Neuronal stem cell (in vitro differentiated cells): ENCODE results near the gene MYH7B.
A peak's percentile ranks its signal among the peaks of the same experiment; 100 is the strongest.

Experiments used
- DNase-seq: peaks from one replicate; pipeline ENCODE4 v3.0.0-alpha.2; 2013; ENCODE audit warnings: low spot score
- H2AFZ ChIP-seq: one replicate; pipeline ENCODE4 v1.6.1; 2013; ENCODE audit warnings: mild to moderate bottlenecking, low read length, inconsistent platforms
- H2AK5ac ChIP-seq: 2 replicates; pipeline ENCODE4 v1.6.1; 2013; ENCODE audit warnings: low read depth, mild to moderate bottlenecking, inconsistent platforms, low read length, moderate library complexity, mixed read lengths
- H2BK120ac ChIP-seq: 2 replicates; pipeline ENCODE4 v1.6.1; 2013; ENCODE audit warnings: low read depth, mild to moderate bottlenecking, inconsistent platforms, low read length, moderate library complexity, mixed read lengths
- H2BK12ac ChIP-seq: one replicate; pipeline ENCODE4 v1.6.1; 2013; ENCODE audit warnings: low read length, inconsistent platforms
- H2BK15ac ChIP-seq: 2 replicates; pipeline ENCODE4 v1.6.1; 2013; ENCODE audit warnings: mild to moderate bottlenecking, low read length, inconsistent platforms, mixed read lengths
- H2BK5ac ChIP-seq: one replicate; pipeline ENCODE4 v1.6.1; 2013; ENCODE audit warnings: inconsistent platforms, mild to moderate bottlenecking, low read length, moderate library complexity
- H3K14ac ChIP-seq: one replicate; pipeline ENCODE4 v1.6.1; 2013; ENCODE audit warnings: low read length, inconsistent platforms
- H3K18ac ChIP-seq: 2 replicates; pipeline ENCODE4 v1.6.1; 2013; ENCODE audit warnings: low read length, inconsistent platforms
- H3K23ac ChIP-seq: 2 replicates; pipeline ENCODE4 v1.6.1; 2013; ENCODE audit warnings: low read depth, mild to moderate bottlenecking, mixed read lengths, low read length, inconsistent platforms; ENCODE audit not compliant: poor library complexity
- H3K27ac ChIP-seq: replicated peaks from 3 replicates; pipeline ENCODE4 v1.5.1; 2013; ENCODE audit warnings: low read length, inconsistent platforms
- H3K27me3 ChIP-seq, 3 experiments: 2 replicates each; pipeline ENCODE4 v1.6.1; 2013; ENCODE audit warnings: low read length in 3 of 3, mild to moderate bottlenecking in 2 of 3, inconsistent platforms in 1 of 3, low read depth in 1 of 3, mixed read lengths in 1 of 3, moderate library complexity in 1 of 3; ENCODE audit not compliant: control insufficient read depth in 3 of 3, insufficient read depth in 3 of 3
- H3K36me3 ChIP-seq, 2 donors: replicated peaks in 1 of 2; 2 replicates each; pipeline ENCODE4 v1.6.1; 2013; ENCODE audit warnings: low read length in 2 of 2; ENCODE audit not compliant: control insufficient read depth in 2 of 2, insufficient read depth in 2 of 2
- H3K4ac ChIP-seq: 2 replicates; pipeline ENCODE4 v1.6.1; 2013; ENCODE audit warnings: inconsistent platforms, mild to moderate bottlenecking, low read length, moderate library complexity
- H3K4me1 ChIP-seq, 2 donors: 1 replicate in 1 of 2; 2 replicates in 1 of 2; pipeline ENCODE4 v1.6.1; 2013; ENCODE audit warnings: low read length in 2 of 2, low read depth in 1 of 2; ENCODE audit not compliant: control insufficient read depth in 2 of 2, insufficient read depth in 1 of 2
- H3K4me2 ChIP-seq: one replicate; pipeline ENCODE4 v1.6.1; 2013; ENCODE audit warnings: mild to moderate bottlenecking, low read length, inconsistent platforms; ENCODE audit not compliant: insufficient read depth, poor library complexity, severe bottlenecking
- H3K4me3 ChIP-seq, 2 donors: 2 replicates each; pipeline ENCODE4 v1.5.1; 2013; ENCODE audit warnings: low read length in 2 of 2, mild to moderate bottlenecking in 2 of 2, inconsistent platforms in 1 of 2, moderate library complexity in 1 of 2
- H3K79me1 ChIP-seq: one replicate; pipeline ENCODE4 v1.6.1; 2013; ENCODE audit warnings: low read depth, mild to moderate bottlenecking, inconsistent platforms, low read length, moderate library complexity
- H3K9ac ChIP-seq: one replicate; pipeline ENCODE4 v1.6.1; 2013; ENCODE audit warnings: mild to moderate bottlenecking, low read depth, low read length, inconsistent platforms; ENCODE audit not compliant: poor library complexity
- H3K9me3 ChIP-seq, 2 donors: replicated peaks in 1 of 2; 2 replicates each; pipeline versions ENCODE3 to v1.6.1; 2013; ENCODE audit warnings: low read length in 2 of 2, mild to moderate bottlenecking in 2 of 2, inconsistent platforms in 1 of 2, low read depth in 1 of 2, mixed read lengths in 1 of 2, moderate library complexity in 1 of 2; ENCODE audit not compliant: control insufficient read depth in 2 of 2, insufficient read depth in 1 of 2
- H4K8ac ChIP-seq: one replicate; pipeline ENCODE4 v1.6.1; 2013; ENCODE audit warnings: low read depth, mild to moderate bottlenecking, inconsistent platforms, low read length, moderate library complexity
- H4K91ac ChIP-seq: one replicate; pipeline ENCODE4 v1.6.1; 2013; ENCODE audit warnings: low read length, low read depth, mild to moderate bottlenecking, inconsistent platforms; ENCODE audit not compliant: poor library complexity
- WGBS, 2 donors: extraction: QIAGEN DNeasy Blood & Tissue Kit; methylation state at CpG; one replicate each; pipeline ENCODE4 v1.1.7; 2013; ENCODE audit warnings: missing lambda C conversion rate in 2 of 2, mixed read lengths in 1 of 2; ENCODE audit not compliant: insufficient read length in 2 of 2, insufficient replicate concordance in 1 of 2; ENCODE audit errors: extremely low coverage in 2 of 2; 5-methylcytosine and 5-hydroxymethylcytosine counted together

Gene MYH7B

DNA sequence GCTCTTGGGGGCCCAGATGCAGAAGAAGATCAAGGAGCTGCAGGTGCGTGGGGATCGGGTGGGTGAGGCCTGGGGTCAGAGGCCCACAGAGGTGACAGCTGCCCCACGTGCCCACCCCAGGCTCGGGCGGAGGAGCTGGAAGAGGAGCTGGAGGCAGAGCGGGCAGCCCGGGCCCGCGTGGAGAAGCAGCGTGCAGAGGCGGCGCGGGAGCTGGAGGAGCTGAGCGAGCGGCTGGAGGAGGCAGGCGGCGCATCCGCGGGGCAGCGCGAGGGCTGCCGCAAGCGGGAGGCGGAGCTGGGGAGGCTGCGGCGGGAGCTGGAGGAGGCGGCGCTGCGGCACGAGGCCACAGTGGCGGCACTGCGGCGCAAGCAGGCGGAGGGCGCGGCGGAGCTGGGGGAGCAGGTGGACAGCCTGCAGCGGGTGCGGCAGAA is 41.5 kb downstream of the MYH7B start:
- H4K8ac ChIP-seq = no peak overlapping the region
- no peak overlapping the region for H3K4me3 ChIP-seq
- no peak overlapping the region for H2AFZ ChIP-seq
- H2BK15ac ChIP-seq = no peak overlapping the region
- DNase-seq = no peak
- H4K91ac ChIP-seq = no peak overlapping the region
- H3K27me3 ChIP-seq = no peaks in the 10 kb centered on the region
- no peak overlapping the region for H2BK120ac ChIP-seq
- H2BK12ac ChIP-seq = no peak overlapping the region
- H3K4me1 ChIP-seq = no peaks in the 10 kb centered on the region
- H3K4ac ChIP-seq = no peak overlapping the region
- H3K36me3 ChIP-seq = peaks cover 58 to 88% of the 10 kb centered on the region in 2 donors
- no peak overlapping the region for H3K14ac ChIP-seq
- WGBS, 2 donors = no CpG with 5 or more reads among the region's 39 CpGs
- no peak overlapping the region for H2BK5ac ChIP-seq
- H3K79me1 ChIP-seq = peaks cover 7% of the 10 kb centered on the region
- H3K23ac ChIP-seq = peak overlapping the region; percentile 83
- no peak overlapping the region for H3K4me2 ChIP-seq
- peaks cover 0 to 2% of the 10 kb centered on the region in 2 donors for H3K9me3 ChIP-seq
- H3K27ac ChIP-seq = no peak overlapping the region
- no peak overlapping the region for H3K9ac ChIP-seq
- H2AK5ac ChIP-seq = no peak overlapping the region
- no peak overlapping the region for H3K18ac ChIP-seq

DNA sequence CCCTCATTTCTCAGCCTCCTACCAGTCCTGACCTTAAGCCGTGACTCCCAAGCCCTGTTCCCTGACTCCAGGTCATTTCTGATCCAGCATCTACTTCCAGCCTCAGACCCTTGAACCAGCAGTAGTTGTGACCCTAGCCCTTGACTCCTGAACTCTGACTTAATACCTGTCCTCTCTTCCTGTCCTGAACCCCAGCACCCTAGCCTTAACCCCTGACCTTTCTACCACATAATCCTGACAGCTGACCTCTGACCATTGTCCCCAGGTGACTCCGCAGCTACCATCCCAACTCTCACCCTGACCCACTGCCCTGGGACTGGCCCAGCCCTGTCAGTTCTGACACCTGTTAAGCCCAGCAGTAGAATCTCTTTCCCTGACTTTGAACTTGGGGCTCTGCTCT is 42.1 kb downstream of the MYH7B start:
- Histone ChIP-seq H4K8ac (no peak overlapping the region), H3K27me3 (no peaks in the 10 kb centered on the region), H2BK15ac (no peak overlapping the region), H3K9ac (no peak overlapping the region), H3K23ac (no peak overlapping the region), H2AK5ac (no peak overlapping the region), H2BK5ac (no peak overlapping the region), H2BK120ac (peak overlapping the region; percentile 61), H3K4me3 (no peak overlapping the region), H3K27ac (no peak overlapping the region), H3K4me2 (no peak overlapping the region), H4K91ac (no peak overlapping the region), H3K14ac (no peak overlapping the region), H3K79me1 (peaks cover 7% of the 10 kb centered on the region), H3K9me3 (peaks cover 0 to 2% of the 10 kb centered on the region in 2 donors), H3K36me3 (peaks cover 63 to 94% of the 10 kb centered on the region in 2 donors), H2BK12ac (no peak overlapping the region), H2AFZ (no peak overlapping the region), H3K18ac (no peak overlapping the region), H3K4ac (no peak overlapping the region), H3K4me1 (no peaks in the 10 kb centered on the region)
- WGBS, 2 donors = no CpG with 5 or more reads among the region's 2 CpGs
- no peak for DNase-seq

DNA sequence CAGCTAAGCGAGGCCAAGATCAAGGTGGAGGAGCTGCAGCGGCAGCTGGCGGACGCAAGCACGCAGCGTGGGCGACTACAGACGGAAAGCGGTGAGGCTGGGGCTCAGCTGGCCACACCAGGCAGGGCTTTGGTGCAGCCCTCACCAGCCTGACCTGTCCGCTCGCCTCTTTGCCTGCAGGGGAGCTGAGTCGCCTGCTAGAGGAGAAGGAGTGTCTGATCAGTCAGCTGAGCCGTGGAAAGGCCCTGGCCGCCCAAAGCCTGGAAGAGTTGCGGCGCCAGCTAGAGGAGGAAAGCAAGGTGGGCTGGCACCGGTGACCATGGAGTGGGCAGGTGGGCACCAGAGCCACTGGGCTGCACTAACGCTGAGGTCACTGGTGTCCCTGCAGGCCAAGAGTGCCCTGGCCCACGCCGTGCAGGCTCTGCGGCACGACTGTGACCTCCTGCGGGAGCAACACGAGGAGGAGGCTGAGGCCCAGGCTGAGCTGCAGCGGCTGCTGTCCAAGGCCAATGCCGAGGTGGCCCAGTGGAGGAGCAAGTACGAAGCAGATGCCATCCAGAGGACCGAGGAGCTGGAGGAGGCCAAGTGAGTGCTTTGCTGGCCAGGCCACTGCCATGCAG is 42.8 kb downstream of the MYH7B start:
- H3K4me3 ChIP-seq = no peak overlapping the region
- no peak overlapping the region for H3K4ac ChIP-seq
- H3K23ac ChIP-seq = peak overlapping the region; percentile 93
- no peak overlapping the region for H2BK15ac ChIP-seq
- peak overlapping the region; percentile 60 for H3K9ac ChIP-seq
- H4K91ac ChIP-seq = no peak overlapping the region
- H2BK5ac ChIP-seq = no peak overlapping the region
- no peak overlapping the region for H2AFZ ChIP-seq
- peaks cover 63 to 95% of the 10 kb centered on the region in 2 donors for H3K36me3 ChIP-seq
- WGBS, 2 donors = no CpG with 5 or more reads among the region's 28 CpGs
- no peaks in the 10 kb centered on the region for H3K27me3 ChIP-seq
- H2BK12ac ChIP-seq = no peak overlapping the region
- no peaks in the 10 kb centered on the region for H3K4me1 ChIP-seq
- no peak overlapping the region for H3K4me2 ChIP-seq
- DNase-seq = no peak
- peak overlapping the region; percentile 61 for H2BK120ac ChIP-seq
- H2AK5ac ChIP-seq = no peak overlapping the region
- H4K8ac ChIP-seq = no peak overlapping the region
- H3K9me3 ChIP-seq = no peaks in the 10 kb centered on the region
- H3K79me1 ChIP-seq = peaks cover 7% of the 10 kb centered on the region
- H3K14ac ChIP-seq = peak overlapping the region; percentile 56
- no peak overlapping the region for H3K27ac ChIP-seq
- H3K18ac ChIP-seq = peak overlapping the region; percentile 28

DNA sequence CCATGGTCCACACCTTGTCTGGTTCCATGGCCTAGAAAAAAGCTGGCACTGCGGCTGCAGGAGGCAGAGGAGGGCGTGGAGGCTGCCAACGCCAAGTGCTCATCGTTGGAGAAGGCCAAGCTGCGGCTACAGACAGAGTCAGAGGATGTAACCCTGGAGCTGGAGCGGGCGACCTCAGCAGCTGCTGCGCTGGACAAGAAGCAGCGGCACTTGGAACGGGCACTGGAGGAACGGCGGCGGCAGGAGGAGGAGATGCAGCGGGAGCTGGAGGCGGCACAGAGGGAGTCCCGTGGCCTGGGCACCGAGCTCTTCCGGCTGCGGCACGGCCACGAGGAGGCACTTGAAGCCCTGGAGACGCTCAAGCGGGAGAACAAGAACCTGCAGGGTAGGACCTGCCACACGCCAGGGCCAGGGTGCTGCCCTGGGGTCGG is 43.4 kb downstream of the MYH7B start:
- Histone ChIP-seq H3K4me2 (no peak overlapping the region), H2AFZ (no peak overlapping the region), H2BK120ac (no peak overlapping the region), H3K4ac (no peak overlapping the region), H3K36me3 (peaks cover 61 to 95% of the 10 kb centered on the region in 2 donors), H2BK15ac (no peak overlapping the region), H3K9me3 (no peaks in the 10 kb centered on the region), H4K91ac (no peak overlapping the region), H3K27ac (no peak overlapping the region), H3K4me1 (no peaks in the 10 kb centered on the region), H2AK5ac (no peak overlapping the region), H3K9ac (no peak overlapping the region), H3K18ac (no peak overlapping the region), H4K8ac (peak overlapping the region; percentile 43), H3K79me1 (peaks cover 5% of the 10 kb centered on the region), H2BK5ac (peak overlapping the region; percentile 66), H2BK12ac (no peak overlapping the region), H3K27me3 (no peaks in the 10 kb centered on the region), H3K23ac (peak overlapping the region; percentile 93), H3K14ac (peak overlapping the region; percentile 6), H3K4me3 (no peak overlapping the region)
- WGBS, 2 donors = no CpG with 5 or more reads among the region's 25 CpGs
- no peak for DNase-seq
